GM12878 (cell line): ENCODE results near the gene MICAL3. TPM values are rescaled to one million over a fixed set of nuclear protein-coding genes. Genes with fewer than 3 reads are reported as not detected.

Experiments
- ATAC-seq: fragments of 200-7000 bp; cut with Tn5 transposase; 3 replicates; pipeline ENCODE4 v1.9.1; 2020; ENCODE audit warnings: mild to moderate bottlenecking, moderate library complexity
- BruUV-seq: library from RNA; stranded (reverse); fragments of 400-500 nt; replicated peaks from 2 replicates; lab custom pipeline; 2021; lab: Mats Ljungman, UMichigan
- CTCF ChIA-PET: fragments of 300-600 bp; sonication (Branson Sonifier 250); formaldehyde crosslinking; extraction: SDS; loops from one replicate; lab custom pipeline; 2021; ENCODE audit warnings: inconsistent platforms; lab: Yijun Ruan, JAX
- POLR2A ChIA-PET: fragments of 350-600 bp; formaldehyde crosslinking; extraction: SDS; loops from one replicate; lab custom pipeline; 2021; ENCODE audit warnings: inconsistent platforms; lab: Charles Lee
- RAD21 ChIA-PET: fragments of 300-600 bp; sonication (Branson Sonifier 250); formaldehyde crosslinking; loops from one replicate; lab custom pipeline; 2023; ENCODE audit warnings: antibody characterized with exemption; ENCODE audit not compliant: unreplicated experiment; lab: Charles Lee
- SMC1A ChIA-PET: fragments of 300-600 bp; sonication (Branson Sonifier 250); formaldehyde crosslinking; loops from one replicate; lab custom pipeline; 2023; ENCODE audit not compliant: unreplicated experiment, uncharacterized antibody; lab: Charles Lee
- DNase-seq: peaks from one replicate; pipeline ENCODE4 v3.0.0-alpha.2; 2011; ENCODE audit warnings: low read depth, low spot score
- FAIRE-seq: peaks from 3 replicates; lab custom pipeline; 2011; peaks lifted over from hg19 to GRCh38; lab: Jason Lieb, UNC
- H2AFZ ChIP-seq: 2 replicates; pipeline ENCODE4 v1.6.0; 2011; ENCODE audit warnings: low read depth, low read length, control low read depth; ENCODE audit not compliant: control insufficient read depth
- H3K27ac ChIP-seq: 2 replicates; pipeline ENCODE4 v1.5.1; 2011; ENCODE audit warnings: control low read depth; ENCODE audit not compliant: control insufficient read depth, insufficient read depth
- H3K27me3 ChIP-seq, 2 experiments: replicated peaks in 1 of 2; 2 replicates each; pipeline versions ENCODE4 v1.6.0 to v1.6.1; 2011; ENCODE audit warnings: low read length in 1 of 2; ENCODE audit not compliant: control insufficient read depth in 2 of 2, insufficient read depth in 2 of 2
- H3K36me3 ChIP-seq, 2 experiments: 2 replicates each; pipeline ENCODE4 v1.5.1; 2011; ENCODE audit warnings: low read length in 1 of 2; ENCODE audit not compliant: control insufficient read depth in 2 of 2, insufficient read depth in 2 of 2
- H3K4me1 ChIP-seq: 2 replicates; pipeline ENCODE4 v1.6.1; 2011; ENCODE audit warnings: mild to moderate bottlenecking, low read length, moderate library complexity, mixed read lengths; ENCODE audit not compliant: control insufficient read depth, insufficient read depth
- H3K4me2 ChIP-seq: 2 replicates; pipeline ENCODE4 v1.6.0; 2011; ENCODE audit warnings: control low read depth; ENCODE audit not compliant: control insufficient read depth, insufficient read depth
- H3K4me3 ChIP-seq: fragments of 200-600 bp; sonication (generic); 2 replicates; pipeline ENCODE4 v1.5.1; 2016
- H3K79me2 ChIP-seq: 2 replicates; pipeline ENCODE4 v1.6.0; 2011; ENCODE audit warnings: low read length; ENCODE audit not compliant: control insufficient read depth, insufficient read depth
- H3K9ac ChIP-seq: 2 replicates; pipeline ENCODE4 v1.8.0; 2011; ENCODE audit warnings: low read length, control low read depth, mixed read lengths; ENCODE audit not compliant: control insufficient read depth, insufficient read depth
- H3K9me3 ChIP-seq: replicated peaks from 3 replicates; pipeline ENCODE4 v1.5.1; 2011; ENCODE audit warnings: mild to moderate bottlenecking, low read length; ENCODE audit not compliant: control insufficient read depth, insufficient read depth
- H4K20me1 ChIP-seq: 2 replicates; pipeline ENCODE4 v1.6.0; 2011; ENCODE audit not compliant: control insufficient read depth, insufficient read depth
- EGR1 ChIP-seq, 2 experiments: IDR thresholded peaks; 1 replicate in 1 of 2; 2 replicates in 1 of 2; pipeline ENCODE4 v1.6.1; 2011 to 2012; ENCODE audit warnings: low read depth in 2 of 2, low read length in 2 of 2, borderline replicate concordance in 1 of 2, mild to moderate bottlenecking in 1 of 2, moderate library complexity in 1 of 2
- ESRRA ChIP-seq: IDR thresholded peaks from 2 replicates; pipeline ENCODE4 v1.6.1; 2012; ENCODE audit warnings: mild to moderate bottlenecking, low read length, improper control_type of control experiment
- FOS ChIP-seq: IDR thresholded peaks from 3 replicates; pipeline ENCODE4 v1.6.1; 2011; ENCODE audit warnings: borderline replicate concordance; ENCODE audit not compliant: insufficient read length; ENCODE audit errors: extremely low read depth
- KLF5 ChIP-seq: fragments of 450-650 bp; IDR thresholded peaks from 2 replicates; pipeline ENCODE4 v1.6.1; 2014; ENCODE audit warnings: mild to moderate bottlenecking; ENCODE audit not compliant: partially characterized antibody
- NFXL1 ChIP-seq: fragments of 450-650 bp; IDR thresholded peaks from 2 replicates; pipeline ENCODE4 v1.6.1; 2017; ENCODE audit warnings: antibody characterized with exemption, mild to moderate bottlenecking, borderline replicate concordance
- NFYA ChIP-seq: IDR thresholded peaks from 2 replicates; pipeline ENCODE4 v1.6.1; 2011; ENCODE audit warnings: low read depth, mild to moderate bottlenecking, low read length, improper control_type of control experiment, borderline replicate concordance
- NR2C1 ChIP-seq: fragments of 450-650 bp; IDR thresholded peaks from 2 replicates; pipeline ENCODE4 v1.6.1; 2017; ENCODE audit warnings: antibody characterized with exemption, mild to moderate bottlenecking, moderate library complexity
- NR2F1 ChIP-seq: fragments of 450-650 bp; conservative IDR thresholded peaks from 2 replicates; pipeline ENCODE4 v1.6.1; 2017; ENCODE audit warnings: mild to moderate bottlenecking
- NRF1 ChIP-seq: conservative IDR thresholded peaks from 2 replicates; pipeline ENCODE4 v1.6.1; 2011; ENCODE audit warnings: mild to moderate bottlenecking, low read depth, low read length, improper control_type of control experiment
- POLR2A ChIP-seq: IDR thresholded peaks from 2 replicates; pipeline ENCODE4 v1.6.1; 2011; ENCODE audit warnings: low read depth, mild to moderate bottlenecking, low read length
- RAD51 ChIP-seq: fragments of 450-650 bp; IDR thresholded peaks from 2 replicates; pipeline ENCODE4 v1.6.1; 2016; ENCODE audit warnings: moderate library complexity, mild to moderate bottlenecking, inconsistent platforms
- ZSCAN29 ChIP-seq: fragments of 450-650 bp; IDR thresholded peaks from 2 replicates; pipeline ENCODE4 v1.6.1; 2017; ENCODE audit warnings: mild to moderate bottlenecking, moderate library complexity
- WGBS: methylation state at CpG from one replicate; pipeline ENCODE4 v1.1.6; 2016; ENCODE audit warnings: low lambda C conversion rate; ENCODE audit not compliant: insufficient replicate concordance, insufficient coverage; ENCODE audit errors: missing lambda C conversion rate; 5-methylcytosine and 5-hydroxymethylcytosine counted together
- in situ Hi-C: fragments of 300-500 bp; cut with MboI; formaldehyde crosslinking; loops from 9 replicates; pipeline ENCODE4 v1.14.3; 2018; ENCODE audit warnings: mixed read lengths
- intact Hi-C: fragments of 100-400 bp; cut with micrococcal nuclease; formaldehyde crosslinking; loops from one replicate; pipeline ENCODE4 v1.14.2; 2022; ENCODE audit not compliant: unreplicated experiment
- polyA plus RNA-seq, 11 experiments: library from polyadenylated mRNA; depleted of rRNA in 4 of 11; unstranded in 6 of 11; stranded (reverse) in 5 of 11; fragments of >200 nt; fragmentation: Nextera tagmentation in 4 of 11; fragmentation: Illumina TruSeq in 1 of 11; extraction: Ambion mirVana in 4 of 11; extraction: Trizol in 1 of 11; gene quantifications; 1 replicate in 1 of 11; 2 replicates in 10 of 11; pipeline versions ENCODE4 v1.2.1 to v1.2.3, GENCODE V29; 2011 to 2016; ENCODE audit warnings: inconsistent platforms in 2 of 11, missing spikeins in 2 of 11, low read depth in 1 of 11
- total RNA-seq, 4 experiments: library from RNA; depleted of rRNA in 3 of 4; stranded (reverse); fragments of >200 nt in 3 of 4; fragmentation: Illumina TruSeq in 1 of 4; extraction: Trizol in 1 of 4; gene quantifications; 2 replicates each; pipeline versions ENCODE4 v1.2.1 to v1.2.3, GENCODE V29; 2013 to 2021

The MICAL3 gene
- total and polyA plus RNA-seq, 10 of the 15 experiments (the other 5 are each of a cell fraction or from before 2014, with no cell fraction given) = 2.6 to 92.2 (median 24.0) TPM

- Histone ChIP-seq H3K9me3 (no peaks in the 10 kb centered on the region; the same call in 2 of the 3 replicates), H3K79me2 (peaks cover 37% of the 10 kb centered on the region), H3K4me3 (no peak overlapping the region), H3K4me2 (peak overlapping the region; percentile 92; the same call in 1 of the 2 replicates), H3K9ac (peak overlapping the region; percentile 72; the same call in 1 of the 2 replicates), H3K27me3 (no peaks in the 10 kb centered on the region), H3K27ac (peak overlapping the region; percentile 98), H4K20me1 (no peaks in the 10 kb centered on the region), H2AFZ (no peak overlapping the region), H3K36me3 (peaks cover 0 to 2% of the 10 kb centered on the region in 2 experiments; a peak in 3 of 4 replicates), H3K4me1 (peaks cover 46% of the 10 kb centered on the region)
- 0 out of 2 replicates have a peak, but pooled peaks have one; percentile 29 for TF ChIP-seq POLR2A
- no peak for TF ChIP-seq NRF1
- ChIA-PET SMC1A (interaction anchor here (0.9 to 3.7 kb wide), 7 partner anchors 11 to 294 kb away, joined by 3 to 24 read pairs (median 4); no protein-coding TSS in a partner anchor), RAD21 (interaction anchor here (0.9 to 3.4 kb wide), 7 partner anchors 11 to 294 kb away, joined by 3 to 27 read pairs (median 4); no protein-coding TSS in a partner anchor), CTCF (interaction anchor here (0.9 to 5.3 kb wide), 5 partner anchors 10 to 224 kb away, joined by 3 to 33 read pairs (median 5); no protein-coding TSS in a partner anchor), POLR2A (interaction anchor here (1.0 to 6.7 kb wide), 3 partner anchors 10 to 16 kb away, joined by 3 to 85 read pairs (median 6); no protein-coding TSS in a partner anchor)
- no TSS peak for BruUV-seq
- FAIRE-seq (no peak), ATAC-seq (no peak), DNase-seq (no peak)
- in situ Hi-C loops = no loop called here
- intact Hi-C loops = no loop called here
- 83% methylated on average over 13 of the region's 13 CpGs for WGBS
These were observed 242.2 kb downstream of the MICAL3 start for GRCh38 chr22:17782158-17782557.

DNA sequence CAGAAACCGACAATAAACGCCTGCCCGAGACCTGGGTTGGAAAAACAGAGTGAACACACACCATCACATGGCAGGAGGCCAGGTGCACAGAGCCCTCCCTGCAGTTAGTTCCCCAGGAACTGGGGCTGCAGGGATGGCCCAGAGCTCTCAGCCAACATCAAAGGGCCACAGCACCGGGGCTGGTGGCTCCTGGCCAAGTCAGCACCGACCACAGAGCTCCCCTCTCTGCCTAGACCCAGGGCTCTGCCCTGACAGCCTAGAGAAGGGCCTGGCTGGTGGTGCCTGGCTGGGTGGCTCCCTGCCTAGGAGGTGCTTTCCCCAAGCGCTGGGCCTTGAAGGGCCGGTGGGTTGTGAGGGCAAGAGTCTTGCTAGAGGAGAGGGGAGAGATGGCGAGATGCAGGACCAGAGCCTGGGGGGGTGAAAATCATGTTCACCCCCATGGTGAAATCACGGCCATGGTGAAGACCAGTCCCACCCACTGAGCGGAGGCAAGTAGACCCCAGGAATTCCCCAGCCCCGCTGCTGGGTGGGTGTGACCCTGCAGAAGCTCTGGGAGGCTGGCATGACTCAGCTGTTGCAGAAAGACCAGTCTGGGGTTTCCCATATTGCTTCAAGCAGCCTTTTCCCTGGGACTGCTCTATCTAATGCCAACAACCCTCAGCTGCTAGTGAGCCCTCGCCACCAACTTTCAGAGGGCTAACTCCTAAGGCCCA lies 242.9 kb downstream of the MICAL3 start:
- in situ Hi-C loops = no loop called here
- Histone ChIP-seq H2AFZ (no peak overlapping the region), H3K79me2 (peaks cover 38% of the 10 kb centered on the region), H3K9ac (peak overlapping the region; percentile 72), H3K27ac (peak overlapping the region; percentile 98), H3K4me2 (peak overlapping the region; percentile 92), H3K36me3 (no peaks in the 10 kb centered on the region; a peak in 1 of 4 replicates), H3K9me3 (no peaks in the 10 kb centered on the region; the same call in 2 of the 3 replicates), H3K4me3 (0 out of 2 replicates have a peak overlapping the region, but pooled peaks have one; percentile 91), H4K20me1 (no peaks in the 10 kb centered on the region), H3K27me3 (no peaks in the 10 kb centered on the region), H3K4me1 (peaks cover 44% of the 10 kb centered on the region)
- FAIRE-seq = peak; percentile 47
- ATAC-seq = peak; percentile 64
- DNase-seq = peak; percentile 60
- CTCF ChIA-PET = interaction anchor here (0.6 to 6.4 kb wide), 11 partner anchors 10 to 294 kb away, joined by 3 to 70 read pairs (median 5); no protein-coding TSS in a partner anchor
- SMC1A ChIA-PET = interaction anchor here (0.9 to 3.7 kb wide), 9 partner anchors 10 to 295 kb away, joined by 3 to 24 read pairs (median 4); no protein-coding TSS in a partner anchor
- 4% methylated on average over 12 of the region's 12 CpGs for WGBS
- intact Hi-C loops = no loop called here
- RAD21 ChIA-PET = interaction anchor here (0.8 to 3.4 kb wide), 8 partner anchors 10 to 295 kb away, joined by 3 to 27 read pairs (median 4); no protein-coding TSS in a partner anchor
- no TSS peak for BruUV-seq
- POLR2A ChIA-PET = interaction anchor here (0.6 to 6.7 kb wide), 5 partner anchors 9 to 296 kb away, joined by 3 to 85 read pairs (median 3); partner anchors contain the start of gene PEX26
- TF ChIP-seq NR2F1 (no peak), FOS (no peak), NFXL1 (no peak), EGR1 (IDR thresholded peaks at IDR 0.05; ENCODE audit: borderline replicate concordance in 1 of 2, low read depth in 2 of 2, low read length in 2 of 2) (no peak), NFYA (no peak), ESRRA (no peak), RAD51 (no peak), KLF5 (no peak), NR2C1 (no peak), ZSCAN29 (no peak)
